Endodermal cell (in vitro differentiated cells): ENCODE measurements around the gene BCL11A. TPM values are rescaled to one million over a fixed set of nuclear protein-coding genes. Genes with fewer than 3 reads are reported as not detected.

ENCODE experiments used
- DNase-seq: peaks from one replicate; pipeline ENCODE4 v3.0.0-alpha.2; 2017
- H3K27ac ChIP-seq: 2 replicates; pipeline ENCODE4 v1.5.1; 2013; ENCODE audit warnings: mild to moderate bottlenecking, low read depth, low read length, moderate library complexity
- H3K27me3 ChIP-seq: 2 replicates; pipeline ENCODE4 v1.6.1; 2013; ENCODE audit warnings: mild to moderate bottlenecking, low read length, moderate library complexity; ENCODE audit not compliant: insufficient read depth, control insufficient read depth, poor library complexity, severe bottlenecking
- H3K36me3 ChIP-seq: 2 replicates; pipeline ENCODE4 v1.7.0; 2013; ENCODE audit warnings: mild to moderate bottlenecking, low read length, moderate library complexity; ENCODE audit not compliant: control insufficient read depth, insufficient read depth
- H3K4me1 ChIP-seq: one replicate; pipeline ENCODE4 v1.7.0; 2013; ENCODE audit warnings: low read length; ENCODE audit not compliant: control insufficient read depth, insufficient read depth
- H3K4me3 ChIP-seq: 2 replicates; pipeline ENCODE4 v1.5.1; 2013; ENCODE audit warnings: mild to moderate bottlenecking, low read length, moderate library complexity
- H3K9ac ChIP-seq: 2 replicates; pipeline ENCODE4 v1.6.1; 2013; ENCODE audit warnings: mild to moderate bottlenecking, low read length, moderate library complexity; ENCODE audit not compliant: poor library complexity, severe bottlenecking; ENCODE audit errors: extremely low read depth
- H3K9me3 ChIP-seq: 2 replicates; pipeline ENCODE4 v1.6.1; 2013; ENCODE audit warnings: mild to moderate bottlenecking, low read length, moderate library complexity; ENCODE audit not compliant: control insufficient read depth
- H3K27ac Mint-ChIP-seq: 2 replicates; pipeline ENCODE4 v1.8.0; 2020; ENCODE audit warnings: mixed read lengths
- H3K27me3 Mint-ChIP-seq: 2 replicates; pipeline ENCODE4 v1.8.0; 2021; ENCODE audit warnings: mild to moderate bottlenecking, mixed read lengths; ENCODE audit not compliant: insufficient read depth
- H3K36me3 Mint-ChIP-seq: 2 replicates; pipeline ENCODE4 v1.8.0; 2020; ENCODE audit warnings: low read depth, mixed read lengths
- H3K4me1 Mint-ChIP-seq: 2 replicates; pipeline ENCODE4 v1.8.0; 2020; ENCODE audit warnings: mixed read lengths
- H3K4me3 Mint-ChIP-seq: 2 replicates; pipeline ENCODE4 v1.8.0; 2020; ENCODE audit warnings: mild to moderate bottlenecking, moderate library complexity, mixed read lengths
- H3K9me3 Mint-ChIP-seq: 2 replicates; pipeline ENCODE4 v1.8.0; 2020; ENCODE audit warnings: mild to moderate bottlenecking, mixed read lengths
- WGBS, 2 experiments: methylation state at CpG; one replicate each; pipeline versions ENCODE4 v1.1.5 to v1.1.7; 2013; ENCODE audit warnings: missing lambda C conversion rate in 2 of 2, mixed read lengths in 1 of 2; ENCODE audit not compliant: insufficient coverage in 1 of 2, insufficient read length in 1 of 2; 5-methylcytosine and 5-hydroxymethylcytosine counted together
- total RNA-seq, 2 donors: library from RNA; stranded (reverse); fragmentation: NEBNext Ultra II Directional in 1 of 2; extraction: Animal tissue kit (Norgen Biotek cat#: 25700) in 1 of 2; gene quantifications; 2 replicates in 1 of 2; 3 replicates in 1 of 2; pipeline ENCODE4 v1.2.1, GENCODE V29; 2021
- TF ChIP-seq, protein P1 (sequence below): fragments of 200-600 bp; sonication (generic); conservative IDR thresholded peaks from 2 replicates; pipeline ENCODE4 v1.5.0; 2021; ENCODE audit warnings: antibody characterized with exemption, mild to moderate bottlenecking

BCL11A gene
- total RNA-seq, 2 donors from 2014 or later: 14.7 to 16.3 TPM

GRCh38 chr2:60581433-60582282 is 28.2 kb upstream of the BCL11A start:
- peaks cover 8% of the 10 kb centered on the region for H3K4me1 Mint-ChIP-seq
- Histone ChIP-seq H3K36me3 (no peaks in the 10 kb centered on the region), H3K4me1 (no peaks in the 10 kb centered on the region), H3K27me3 (peaks cover 85% of the 10 kb centered on the region), H3K4me3 (peak overlapping the region; percentile 71), H3K27ac (peak overlapping the region; percentile 29), H3K9me3 (no peaks in the 10 kb centered on the region), H3K9ac (no peak overlapping the region)
- WGBS, 2 experiments: 9 to 16% methylated on average over 22 to 59 of the region's 59 CpGs
- peaks cover 84% of the 10 kb centered on the region for H3K27me3 Mint-ChIP-seq
- no peak overlapping the region for H3K27ac Mint-ChIP-seq
- DNase-seq: peak; percentile 90
- no peaks in the 10 kb centered on the region for H3K36me3 Mint-ChIP-seq
- peak overlapping the region; percentile 55 for H3K4me3 Mint-ChIP-seq
- no peaks in the 10 kb centered on the region for H3K9me3 Mint-ChIP-seq
- TF ChIP-seq, protein P1, sequence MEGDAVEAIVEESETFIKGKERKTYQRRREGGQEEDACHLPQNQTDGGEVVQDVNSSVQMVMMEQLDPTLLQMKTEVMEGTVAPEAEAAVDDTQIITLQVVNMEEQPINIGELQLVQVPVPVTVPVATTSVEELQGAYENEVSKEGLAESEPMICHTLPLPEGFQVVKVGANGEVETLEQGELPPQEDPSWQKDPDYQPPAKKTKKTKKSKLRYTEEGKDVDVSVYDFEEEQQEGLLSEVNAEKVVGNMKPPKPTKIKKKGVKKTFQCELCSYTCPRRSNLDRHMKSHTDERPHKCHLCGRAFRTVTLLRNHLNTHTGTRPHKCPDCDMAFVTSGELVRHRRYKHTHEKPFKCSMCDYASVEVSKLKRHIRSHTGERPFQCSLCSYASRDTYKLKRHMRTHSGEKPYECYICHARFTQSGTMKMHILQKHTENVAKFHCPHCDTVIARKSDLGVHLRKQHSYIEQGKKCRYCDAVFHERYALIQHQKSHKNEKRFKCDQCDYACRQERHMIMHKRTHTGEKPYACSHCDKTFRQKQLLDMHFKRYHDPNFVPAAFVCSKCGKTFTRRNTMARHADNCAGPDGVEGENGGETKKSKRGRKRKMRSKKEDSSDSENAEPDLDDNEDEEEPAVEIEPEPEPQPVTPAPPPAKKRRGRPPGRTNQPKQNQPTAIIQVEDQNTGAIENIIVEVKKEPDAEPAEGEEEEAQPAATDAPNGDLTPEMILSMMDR: peak; percentile 99

DNA sequence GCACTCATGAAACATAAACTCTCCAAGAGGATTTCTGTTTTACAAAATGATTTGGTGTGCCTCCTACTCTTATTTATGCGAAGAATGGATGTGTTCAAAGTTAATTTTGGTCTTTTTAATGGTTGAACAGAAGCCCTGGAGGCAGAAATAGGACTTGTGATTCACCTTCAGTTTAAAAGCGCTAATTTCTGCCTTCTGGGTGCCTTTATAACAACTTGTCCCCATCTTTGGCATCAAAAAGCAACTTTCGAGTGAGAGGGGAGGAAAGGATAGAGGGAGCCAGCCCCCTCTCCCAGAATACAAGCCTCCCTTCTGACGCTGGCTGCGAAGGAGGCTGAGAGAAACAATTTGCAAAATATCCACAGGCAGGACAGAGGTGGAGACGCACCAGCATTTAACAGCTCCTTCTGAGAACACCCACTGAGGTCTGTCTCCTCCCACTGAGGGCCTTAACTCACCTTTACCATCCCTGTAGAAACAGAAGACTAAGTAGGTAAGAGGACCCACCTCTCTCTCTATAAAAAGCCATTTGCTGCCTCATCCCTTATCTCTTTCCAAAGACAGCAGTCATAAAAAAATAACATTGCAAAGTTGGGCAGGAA is 24.3 kb upstream of the BCL11A start:
- TF ChIP-seq, protein P1: no peak
- WGBS, 2 experiments: 36 to 44% methylated on average over 4 to 6 of the region's 6 CpGs
- no peak overlapping the region for H3K27ac Mint-ChIP-seq

GRCh38 chr2:60573251-60573650 is 19.8 kb upstream of the BCL11A start:
- no peak overlapping the region for H3K4me3 Mint-ChIP-seq
- H3K9me3 Mint-ChIP-seq: no peaks in the 10 kb centered on the region
- WGBS, 2 experiments: 87 to 97% methylated on average over 2 to 3 of the region's 3 CpGs

More for the DNA sequence above, 24.3 kb upstream of the BCL11A start:
- peaks cover 79% of the 10 kb centered on the region for H3K27me3 Mint-ChIP-seq
- peak; percentile 66 for DNase-seq
- H3K4me1 Mint-ChIP-seq: peaks cover 8% of the 10 kb centered on the region
- Histone ChIP-seq H3K4me1 (no peaks in the 10 kb centered on the region), H3K27ac (no peak overlapping the region), H3K4me3 (no peak overlapping the region), H3K9me3 (no peaks in the 10 kb centered on the region), H3K9ac (no peak overlapping the region), H3K27me3 (peaks cover 98% of the 10 kb centered on the region), H3K36me3 (no peaks in the 10 kb centered on the region)
- H3K36me3 Mint-ChIP-seq: no peaks in the 10 kb centered on the region
- H3K9me3 Mint-ChIP-seq: no peaks in the 10 kb centered on the region
- no peak overlapping the region for H3K4me3 Mint-ChIP-seq

More at GRCh38 chr2:60573251-60573650, 19.8 kb upstream of the BCL11A start:
- Mint-ChIP-seq H3K27me3 (peaks cover 45% of the 10 kb centered on the region), H3K4me1 (peaks cover 18% of the 10 kb centered on the region), H3K36me3 (no peaks in the 10 kb centered on the region), H3K27ac (no peak overlapping the region)
- H3K36me3 ChIP-seq: no peaks in the 10 kb centered on the region
- TF ChIP-seq, protein P1: no peak
- no peak overlapping the region for H3K4me3 ChIP-seq
- no peak overlapping the region for H3K27ac ChIP-seq
- H3K9me3 ChIP-seq: no peaks in the 10 kb centered on the region
- no peak for DNase-seq
- no peaks in the 10 kb centered on the region for H3K4me1 ChIP-seq
- H3K9ac ChIP-seq: no peak overlapping the region
- H3K27me3 ChIP-seq: peaks cover 99% of the 10 kb centered on the region
